Large intestine (tissue), 3 donors: ENCODE data around the gene ANGPTL8. TPM values are rescaled to one million over a fixed set of nuclear protein-coding genes. Genes with fewer than 3 reads are reported as not detected.

Experiments
- DNase-seq, 2 donors: peaks; one replicate each; pipeline versions ENCODE4 v3.0.0 to v3.0.0-alpha.2; 2013
- H3K27ac ChIP-seq: one replicate; pipeline ENCODE4 v1.5.1; 2013; ENCODE audit warnings: low read length
- H3K27me3 ChIP-seq: 2 replicates; pipeline ENCODE4 v1.6.1; 2013; ENCODE audit warnings: low read length; ENCODE audit not compliant: control insufficient read depth, insufficient read depth
- H3K36me3 ChIP-seq: 2 replicates; pipeline ENCODE4 v1.6.1; 2013; ENCODE audit warnings: low read length; ENCODE audit not compliant: control insufficient read depth, insufficient read depth
- H3K4me1 ChIP-seq: one replicate; pipeline ENCODE4 v1.6.1; 2013; ENCODE audit warnings: low read length; ENCODE audit not compliant: control insufficient read depth, insufficient read depth
- H3K4me3 ChIP-seq: one replicate; pipeline ENCODE4 v1.5.1; 2013; ENCODE audit warnings: low read length
- H3K9me3 ChIP-seq: one replicate; pipeline ENCODE4 v1.6.1; 2013; ENCODE audit warnings: mild to moderate bottlenecking, low read depth, low read length, moderate library complexity; ENCODE audit not compliant: control insufficient read depth
- WGBS: methylation state at CpG from one replicate; pipeline ENCODE4 v1.1.5; 2013; ENCODE audit warnings: low lambda C conversion rate; ENCODE audit not compliant: insufficient coverage; 5-methylcytosine and 5-hydroxymethylcytosine counted together
- polyA plus RNA-seq: library from polyadenylated mRNA; unstranded; fragments of 120-200 nt; gene quantifications from one replicate; pipeline ENCODE4 v1.2.1, GENCODE V29; 2013

The ANGPTL8 gene
- polyA plus RNA-seq, 1 donor, result 0.55 TPM

DNA sequence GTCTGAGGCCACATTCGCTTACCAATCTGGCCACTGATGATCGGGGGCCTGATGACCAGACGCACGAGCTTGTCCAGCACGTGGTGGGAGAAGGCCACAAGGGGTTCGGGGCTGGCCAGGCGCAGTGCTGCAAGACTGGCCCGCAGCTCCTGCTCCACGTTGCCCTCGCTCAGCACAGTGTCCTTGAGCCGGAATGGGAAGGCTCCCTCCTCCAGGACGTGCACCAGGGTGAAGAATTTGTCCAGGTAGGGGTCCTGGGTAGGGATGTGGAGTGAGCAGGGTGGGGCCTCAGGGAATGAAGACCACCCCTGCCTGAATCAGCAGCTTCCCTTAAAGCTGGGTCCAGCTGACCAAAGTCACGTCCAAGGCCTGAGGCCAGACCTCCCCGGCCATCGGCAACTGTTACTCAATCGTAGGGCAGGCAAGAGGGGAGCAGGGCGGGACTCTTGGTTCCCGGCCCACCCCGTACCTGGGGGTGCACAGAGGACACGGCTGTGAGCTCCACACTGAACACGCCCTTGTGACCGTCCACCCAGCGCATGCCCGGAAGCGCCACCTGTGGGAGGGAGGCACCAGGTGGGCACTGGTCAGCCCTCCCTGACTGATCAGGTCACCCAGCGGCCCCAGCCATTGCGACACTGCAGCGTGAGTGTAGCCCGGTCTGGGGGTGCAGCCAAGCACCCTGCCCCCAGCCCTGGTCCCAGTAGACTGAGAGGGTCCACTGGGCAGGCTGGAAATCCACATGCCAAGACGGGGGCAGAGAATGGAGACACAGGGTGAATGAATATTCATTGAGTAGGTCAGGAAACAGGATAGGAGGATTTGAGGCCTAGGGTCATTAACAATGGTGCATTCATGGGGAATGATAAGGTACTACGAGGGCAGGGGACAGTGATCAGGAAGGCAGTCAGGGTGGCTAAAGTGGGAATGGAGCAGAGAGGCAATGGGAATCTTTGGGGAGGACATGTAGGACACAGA, 2.8 kb upstream of the ANGPTL8 start:
- H3K4me1 ChIP-seq, result no peaks in the 10 kb centered on the region
- no peaks in the 10 kb centered on the region for H3K27me3 ChIP-seq
- no peak for DNase-seq
- 47% methylated on average over 2 of the region's 31 CpGs for WGBS
- no peak overlapping the region for H3K4me3 ChIP-seq
- peaks cover 6% of the 10 kb centered on the region for H3K9me3 ChIP-seq
- H3K36me3 ChIP-seq, result peaks cover 73% of the 10 kb centered on the region
- no peak overlapping the region for H3K27ac ChIP-seq

DNA sequence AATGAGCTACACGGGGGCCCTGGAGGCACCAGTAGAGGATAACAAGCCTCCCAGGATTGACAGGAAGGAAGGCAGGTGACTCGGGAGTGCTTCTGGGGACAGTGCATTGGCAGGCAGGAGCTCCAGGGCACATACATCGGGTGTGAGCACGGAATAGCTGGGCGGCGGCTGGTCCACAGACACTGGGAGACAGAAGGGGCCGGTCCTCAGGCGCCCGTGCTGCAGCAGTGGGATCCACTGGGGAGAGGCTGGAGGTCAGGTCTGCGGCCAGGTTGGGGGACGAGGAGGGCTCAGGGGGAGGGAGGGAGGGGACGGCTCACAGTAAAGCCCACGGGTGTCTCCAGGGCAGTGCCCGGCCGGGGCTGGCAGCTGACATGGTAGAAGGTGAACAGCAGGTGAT, 2.1 kb upstream of the ANGPTL8 start:
- no peak for DNase-seq
- Histone ChIP-seq H3K9me3 (peaks cover 6% of the 10 kb centered on the region), H3K4me1 (no peaks in the 10 kb centered on the region), H3K27me3 (no peaks in the 10 kb centered on the region), H3K27ac (no peak overlapping the region), H3K36me3 (peaks cover 70% of the 10 kb centered on the region), H3K4me3 (no peak overlapping the region)
- WGBS, result 40% methylated on average over 1 of the region's 15 CpGs

- Histone ChIP-seq H3K4me3 (no peak overlapping the region), H3K36me3 (peaks cover 69% of the 10 kb centered on the region), H3K4me1 (no peaks in the 10 kb centered on the region), H3K27me3 (no peaks in the 10 kb centered on the region), H3K27ac (no peak overlapping the region), H3K9me3 (peaks cover 6% of the 10 kb centered on the region)
- no CpG with 5 or more reads among the region's 11 CpGs for WGBS
- DNase-seq, result no peak
Measured at GRCh38 chr19:11238041-11238440, 1.4 kb upstream of the ANGPTL8 start.

- Histone ChIP-seq H3K36me3 (peaks cover 72% of the 10 kb centered on the region), H3K4me1 (peaks cover 4% of the 10 kb centered on the region), H3K9me3 (peaks cover 6% of the 10 kb centered on the region), H3K27ac (no peak overlapping the region), H3K4me3 (no peak overlapping the region), H3K27me3 (no peaks in the 10 kb centered on the region)
- DNase-seq, result no peak
- WGBS, result no CpG with 5 or more reads among the region's 6 CpGs
Measured at GRCh38 chr19:11238781-11239376, 540 bp upstream of the ANGPTL8 start.

DNA sequence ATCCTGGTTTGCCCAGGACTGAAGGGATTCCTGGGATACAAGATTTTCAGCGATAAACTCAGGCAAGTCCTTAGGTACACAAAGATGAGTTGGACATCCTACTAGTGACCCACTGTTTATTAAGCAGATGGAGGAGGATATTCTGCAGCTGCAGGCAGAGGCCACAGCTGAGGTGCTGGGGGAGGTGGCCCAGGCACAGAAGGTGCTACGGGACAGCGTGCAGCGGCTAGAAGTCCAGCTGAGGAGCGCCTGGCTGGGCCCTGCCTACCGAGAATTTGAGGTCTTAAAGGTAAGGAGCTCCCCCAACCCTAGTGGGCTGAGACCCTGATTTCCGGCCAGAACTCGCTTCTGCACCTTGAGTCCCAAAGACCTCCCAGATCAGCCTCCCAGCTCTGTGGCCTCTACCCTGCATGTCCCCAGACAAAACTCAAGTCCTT, 607 bp downstream of the ANGPTL8 start:
- Histone ChIP-seq H3K4me1 (peaks cover 4% of the 10 kb centered on the region), H3K27me3 (no peaks in the 10 kb centered on the region), H3K9me3 (peaks cover 6% of the 10 kb centered on the region), H3K36me3 (peaks cover 71% of the 10 kb centered on the region), H3K4me3 (no peak overlapping the region), H3K27ac (no peak overlapping the region)
- DNase-seq, result no peak
- WGBS, result no CpG with 5 or more reads among the region's 8 CpGs

DNA sequence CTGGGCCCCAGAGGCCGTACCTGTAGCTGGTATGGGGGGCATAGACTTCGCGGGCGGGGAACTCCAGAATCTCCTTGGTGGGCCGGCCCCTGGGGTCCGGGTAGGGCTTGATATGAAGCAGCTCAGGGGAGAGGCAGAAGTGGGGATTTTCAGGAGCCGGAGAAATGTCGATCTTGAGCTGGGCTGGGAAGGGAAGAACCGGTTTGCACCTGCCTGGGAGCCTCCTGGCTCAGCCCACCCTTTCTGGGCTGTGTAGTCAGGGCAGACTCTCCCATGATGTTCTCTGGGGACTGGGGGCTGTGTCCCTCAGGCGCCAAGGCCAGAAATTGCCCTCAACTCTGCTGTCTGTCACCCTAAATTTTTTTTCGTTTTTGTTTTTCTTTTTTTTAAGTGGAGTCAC, 2.6 kb downstream of the ANGPTL8 start:
- Histone ChIP-seq H3K27ac (no peak overlapping the region), H3K36me3 (peaks cover 70% of the 10 kb centered on the region)

GRCh38 chr19:11242864-11243797, 3.7 kb downstream of the ANGPTL8 start:
- WGBS, result no CpG with 5 or more reads among the region's 48 CpGs
- peak; percentile 72 to 78 for DNase-seq
- no peaks in the 10 kb centered on the region for H3K27me3 ChIP-seq
- peaks cover 72% of the 10 kb centered on the region for H3K36me3 ChIP-seq
- H3K4me1 ChIP-seq, result peaks cover 4% of the 10 kb centered on the region
- peaks cover 6% of the 10 kb centered on the region for H3K9me3 ChIP-seq
- no peak overlapping the region for H3K4me3 ChIP-seq
- H3K27ac ChIP-seq, result no peak overlapping the region

More for the DNA sequence above, 2.6 kb downstream of the ANGPTL8 start:
- Histone ChIP-seq H3K9me3 (peaks cover 6% of the 10 kb centered on the region), H3K27me3 (no peaks in the 10 kb centered on the region), H3K4me1 (peaks cover 4% of the 10 kb centered on the region), H3K4me3 (no peak overlapping the region)
- no CpG with 5 or more reads among the region's 11 CpGs for WGBS
- no peak for DNase-seq

- no CpG with 5 or more reads among the region's 7 CpGs for WGBS
- Histone ChIP-seq H3K9me3 (peaks cover 6% of the 10 kb centered on the region), H3K27me3 (no peaks in the 10 kb centered on the region), H3K4me1 (peaks cover 4% of the 10 kb centered on the region), H3K27ac (no peak overlapping the region), H3K4me3 (no peak overlapping the region), H3K36me3 (peaks cover 69% of the 10 kb centered on the region)
- no peak for DNase-seq
Measured at GRCh38 chr19:11243798-11244169, 4.4 kb downstream of the ANGPTL8 start.

GRCh38 chr19:11244846-11245589, 5.6 kb downstream of the ANGPTL8 start:
- WGBS, result no CpG with 5 or more reads among the region's 5 CpGs
- Histone ChIP-seq H3K27ac (no peak overlapping the region), H3K4me3 (no peak overlapping the region), H3K27me3 (no peaks in the 10 kb centered on the region), H3K9me3 (no peaks in the 10 kb centered on the region), H3K4me1 (peaks cover 4% of the 10 kb centered on the region), H3K36me3 (peaks cover 57% of the 10 kb centered on the region)
- no peak for DNase-seq
